Neural cell (in vitro differentiated cells): ENCODE measurements around the gene APOC4.

ENCODE experiments used
- EP300 ChIP-seq: fragments of 450-650 bp; conservative IDR thresholded peaks from 2 replicates; pipeline ENCODE4 v1.6.1; 2014; ENCODE audit warnings: antibody characterized with exemption, mild to moderate bottlenecking, moderate library complexity; ENCODE audit not compliant: poor library complexity, severe bottlenecking
- EZH2 ChIP-seq: fragments of 200-600, 300-800 bp; shearing (Covaris generic), sonication (generic); IDR thresholded peaks from 2 replicates; pipeline ENCODE4 v1.6.1; 2014; ENCODE audit warnings: antibody characterized with exemption, low read length, borderline replicate concordance, mild to moderate bottlenecking; ENCODE audit not compliant: insufficient read depth, poor library complexity, severe bottlenecking
- MXI1 ChIP-seq: fragments of 450-650 bp; conservative IDR thresholded peaks from 2 replicates; pipeline ENCODE4 v1.6.1; 2014; ENCODE audit warnings: antibody characterized with exemption, mild to moderate bottlenecking; ENCODE audit not compliant: poor library complexity, severe bottlenecking
- RAD21 ChIP-seq: fragments of 450-650 bp; conservative IDR thresholded peaks from 2 replicates; pipeline ENCODE4 v1.6.1; 2014; ENCODE audit warnings: antibody characterized with exemption, mild to moderate bottlenecking, moderate library complexity
- TAF1 ChIP-seq: IDR thresholded peaks from 2 replicates; pipeline ENCODE4 v1.6.1; 2012; ENCODE audit warnings: low read depth
- TF ChIP-seq, protein P1 (sequence below): fragments of 450-650 bp; IDR thresholded peaks from 2 replicates; pipeline ENCODE4 v1.5.1; 2014; ENCODE audit warnings: antibody characterized with exemption, mild to moderate bottlenecking, moderate library complexity; ENCODE audit not compliant: poor library complexity, severe bottlenecking
- TF ChIP-seq, protein P2 (sequence below): IDR thresholded peaks from 2 replicates; pipeline ENCODE4 v1.6.1; 2012; ENCODE audit warnings: borderline replicate concordance

DNA sequence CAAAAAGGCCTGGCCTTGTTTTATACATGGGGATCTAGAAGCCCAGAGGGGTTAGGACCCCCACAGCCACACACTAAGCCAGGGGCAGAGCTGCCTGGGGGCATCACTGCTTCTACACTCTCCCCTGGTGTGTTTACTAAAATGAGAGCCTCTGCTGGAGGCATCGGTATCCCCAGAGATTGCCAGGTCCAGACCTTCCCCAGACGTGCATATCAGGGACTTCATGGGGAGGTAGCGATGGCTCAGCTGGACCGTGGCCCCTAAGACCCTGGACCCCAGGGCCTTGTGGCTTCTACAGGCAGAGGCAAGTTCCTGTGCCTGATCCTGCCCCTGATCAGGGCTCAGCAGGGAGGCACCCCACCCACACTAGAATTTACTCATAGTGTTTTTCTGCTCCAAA lies 26.6 kb downstream of the APOC4 start:
- TF ChIP-seq, protein P1, sequence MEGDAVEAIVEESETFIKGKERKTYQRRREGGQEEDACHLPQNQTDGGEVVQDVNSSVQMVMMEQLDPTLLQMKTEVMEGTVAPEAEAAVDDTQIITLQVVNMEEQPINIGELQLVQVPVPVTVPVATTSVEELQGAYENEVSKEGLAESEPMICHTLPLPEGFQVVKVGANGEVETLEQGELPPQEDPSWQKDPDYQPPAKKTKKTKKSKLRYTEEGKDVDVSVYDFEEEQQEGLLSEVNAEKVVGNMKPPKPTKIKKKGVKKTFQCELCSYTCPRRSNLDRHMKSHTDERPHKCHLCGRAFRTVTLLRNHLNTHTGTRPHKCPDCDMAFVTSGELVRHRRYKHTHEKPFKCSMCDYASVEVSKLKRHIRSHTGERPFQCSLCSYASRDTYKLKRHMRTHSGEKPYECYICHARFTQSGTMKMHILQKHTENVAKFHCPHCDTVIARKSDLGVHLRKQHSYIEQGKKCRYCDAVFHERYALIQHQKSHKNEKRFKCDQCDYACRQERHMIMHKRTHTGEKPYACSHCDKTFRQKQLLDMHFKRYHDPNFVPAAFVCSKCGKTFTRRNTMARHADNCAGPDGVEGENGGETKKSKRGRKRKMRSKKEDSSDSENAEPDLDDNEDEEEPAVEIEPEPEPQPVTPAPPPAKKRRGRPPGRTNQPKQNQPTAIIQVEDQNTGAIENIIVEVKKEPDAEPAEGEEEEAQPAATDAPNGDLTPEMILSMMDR = no peak
- TF ChIP-seq, protein P2, sequence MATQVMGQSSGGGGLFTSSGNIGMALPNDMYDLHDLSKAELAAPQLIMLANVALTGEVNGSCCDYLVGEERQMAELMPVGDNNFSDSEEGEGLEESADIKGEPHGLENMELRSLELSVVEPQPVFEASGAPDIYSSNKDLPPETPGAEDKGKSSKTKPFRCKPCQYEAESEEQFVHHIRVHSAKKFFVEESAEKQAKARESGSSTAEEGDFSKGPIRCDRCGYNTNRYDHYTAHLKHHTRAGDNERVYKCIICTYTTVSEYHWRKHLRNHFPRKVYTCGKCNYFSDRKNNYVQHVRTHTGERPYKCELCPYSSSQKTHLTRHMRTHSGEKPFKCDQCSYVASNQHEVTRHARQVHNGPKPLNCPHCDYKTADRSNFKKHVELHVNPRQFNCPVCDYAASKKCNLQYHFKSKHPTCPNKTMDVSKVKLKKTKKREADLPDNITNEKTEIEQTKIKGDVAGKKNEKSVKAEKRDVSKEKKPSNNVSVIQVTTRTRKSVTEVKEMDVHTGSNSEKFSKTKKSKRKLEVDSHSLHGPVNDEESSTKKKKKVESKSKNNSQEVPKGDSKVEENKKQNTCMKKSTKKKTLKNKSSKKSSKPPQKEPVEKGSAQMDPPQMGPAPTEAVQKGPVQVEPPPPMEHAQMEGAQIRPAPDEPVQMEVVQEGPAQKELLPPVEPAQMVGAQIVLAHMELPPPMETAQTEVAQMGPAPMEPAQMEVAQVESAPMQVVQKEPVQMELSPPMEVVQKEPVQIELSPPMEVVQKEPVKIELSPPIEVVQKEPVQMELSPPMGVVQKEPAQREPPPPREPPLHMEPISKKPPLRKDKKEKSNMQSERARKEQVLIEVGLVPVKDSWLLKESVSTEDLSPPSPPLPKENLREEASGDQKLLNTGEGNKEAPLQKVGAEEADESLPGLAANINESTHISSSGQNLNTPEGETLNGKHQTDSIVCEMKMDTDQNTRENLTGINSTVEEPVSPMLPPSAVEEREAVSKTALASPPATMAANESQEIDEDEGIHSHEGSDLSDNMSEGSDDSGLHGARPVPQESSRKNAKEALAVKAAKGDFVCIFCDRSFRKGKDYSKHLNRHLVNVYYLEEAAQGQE = no peak
- TF ChIP-seq EP300 (no peak), TAF1 (no peak), MXI1 (no peak), EZH2 (no peak), RAD21 (no peak)
